ELF-1 (cell line): ENCODE results near the gene HSPA1B.
A peak's percentile ranks its signal among the peaks of the same experiment; 100 is the strongest.
"Not testable (repeated sequence)": the region's sequence is repeated elsewhere in the genome, so short reads cannot be mapped to it uniquely, and the experiment has no call there.

Experiments
- DNase-seq: peaks from one replicate; pipeline ENCODE4 v3.0.0-alpha.2; 2016; ENCODE audit warnings: low read depth, low spot score

The HSPA1B gene

GRCh38 chr6:31797588-31797987, 29.9 kb upstream of the HSPA1B start:
- DNase-seq, result no peak

GRCh38 chr6:31799781-31800180, 27.8 kb upstream of the HSPA1B start:
- DNase-seq, result no peak

GRCh38 chr6:31801031-31801927, 26.3 kb upstream of the HSPA1B start:
- DNase-seq, result not testable (repeated sequence)

GRCh38 chr6:31805939-31806469, 21.5 kb upstream of the HSPA1B start:
- DNase-seq, result no peak

GRCh38 chr6:31806470-31807272, 20.9 kb upstream of the HSPA1B start, which contains the start of gene LSM2:
Gene LSM2 (minus strand): TSS chr6:31806966. CDS start chr6:31806757, 209 bp downstream.
- DNase-seq, result peak; percentile 99

- DNase-seq, result not testable (repeated sequence)
Measured at GRCh38 chr6:31808599-31808998, 18.9 kb upstream of the HSPA1B start.

GRCh38 chr6:31811645-31812044, 15.9 kb upstream of the HSPA1B start:
- no peak for DNase-seq

- DNase-seq, result no peak
Measured at GRCh38 chr6:31813465-31813849, 14.1 kb upstream of the HSPA1B start.

- DNase-seq, result peak; percentile 95
Measured at GRCh38 chr6:31814677-31815024, 12.9 kb upstream of the HSPA1B start.

- peak; percentile 99 for DNase-seq
Measured at GRCh38 chr6:31815025-31815838, 12.3 kb upstream of the HSPA1B start, which contains the start of the genes HSPA1A and HSPA1L. Gene HSPA1A (plus strand): TSS chr6:31815543. CDS start chr6:31815757, 214 bp downstream. Gene HSPA1L (minus strand): TSS chr6:31815283. CDS start chr6:31811972, 3,311 bp downstream.

GRCh38 chr6:31817133-31817928, 10.2 kb upstream of the HSPA1B start:
- DNase-seq, result not testable (repeated sequence)

GRCh38 chr6:31817929-31818511, 9.5 kb upstream of the HSPA1B start:
- peak; percentile 56 for DNase-seq

- DNase-seq, result no peak
Measured at GRCh38 chr6:31819871-31820299, 7.7 kb upstream of the HSPA1B start.

GRCh38 chr6:31820399-31820798, 7.1 kb upstream of the HSPA1B start:
- not testable (repeated sequence) for DNase-seq

- DNase-seq, result peak; percentile 74
Measured at GRCh38 chr6:31821301-31822035, 6.1 kb upstream of the HSPA1B start.

GRCh38 chr6:31822036-31822821, 5.3 kb upstream of the HSPA1B start:
- DNase-seq, result peak; percentile 60

- DNase-seq, result not testable (repeated sequence)
Measured at GRCh38 chr6:31823592-31824196, 3.8 kb upstream of the HSPA1B start.

GRCh38 chr6:31825553-31825952, 2.0 kb upstream of the HSPA1B start:
- DNase-seq, result no peak
